Astrocyte of the spinal cord (primary cell): ENCODE results near the gene ZNF438.

Experiments
- DNase-seq: peaks from one replicate; pipeline ENCODE4 v3.0.0; 2011; ENCODE audit warnings: low read depth, low spot score
- H3K4me3 ChIP-seq: 2 replicates; pipeline ENCODE4 v1.5.1; 2011; ENCODE audit warnings: low read depth, mild to moderate bottlenecking, low read length, moderate library complexity
- in situ Hi-C: cut with HindIII; loops from 2 replicates; pipeline ENCODE4 v1.10.0; 2017; ENCODE audit warnings: low sequenced_read_pairs
- TF ChIP-seq, protein P1 (sequence below): IDR thresholded peaks from 2 replicates; pipeline ENCODE4 v1.5.1; 2012; ENCODE audit warnings: low read depth, mild to moderate bottlenecking, low read length, inconsistent platforms

ZNF438 gene, protein sequence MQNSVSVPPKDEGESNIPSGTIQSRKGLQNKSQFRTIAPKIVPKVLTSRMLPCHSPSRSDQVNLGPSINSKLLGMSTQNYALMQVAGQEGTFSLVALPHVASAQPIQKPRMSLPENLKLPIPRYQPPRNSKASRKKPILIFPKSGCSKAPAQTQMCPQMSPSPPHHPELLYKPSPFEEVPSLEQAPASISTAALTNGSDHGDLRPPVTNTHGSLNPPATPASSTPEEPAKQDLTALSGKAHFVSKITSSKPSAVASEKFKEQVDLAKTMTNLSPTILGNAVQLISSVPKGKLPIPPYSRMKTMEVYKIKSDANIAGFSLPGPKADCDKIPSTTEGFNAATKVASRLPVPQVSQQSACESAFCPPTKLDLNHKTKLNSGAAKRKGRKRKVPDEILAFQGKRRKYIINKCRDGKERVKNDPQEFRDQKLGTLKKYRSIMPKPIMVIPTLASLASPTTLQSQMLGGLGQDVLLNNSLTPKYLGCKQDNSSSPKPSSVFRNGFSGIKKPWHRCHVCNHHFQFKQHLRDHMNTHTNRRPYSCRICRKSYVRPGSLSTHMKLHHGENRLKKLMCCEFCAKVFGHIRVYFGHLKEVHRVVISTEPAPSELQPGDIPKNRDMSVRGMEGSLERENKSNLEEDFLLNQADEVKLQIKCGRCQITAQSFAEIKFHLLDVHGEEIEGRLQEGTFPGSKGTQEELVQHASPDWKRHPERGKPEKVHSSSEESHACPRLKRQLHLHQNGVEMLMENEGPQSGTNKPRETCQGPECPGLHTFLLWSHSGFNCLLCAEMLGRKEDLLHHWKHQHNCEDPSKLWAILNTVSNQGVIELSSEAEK

DNA sequence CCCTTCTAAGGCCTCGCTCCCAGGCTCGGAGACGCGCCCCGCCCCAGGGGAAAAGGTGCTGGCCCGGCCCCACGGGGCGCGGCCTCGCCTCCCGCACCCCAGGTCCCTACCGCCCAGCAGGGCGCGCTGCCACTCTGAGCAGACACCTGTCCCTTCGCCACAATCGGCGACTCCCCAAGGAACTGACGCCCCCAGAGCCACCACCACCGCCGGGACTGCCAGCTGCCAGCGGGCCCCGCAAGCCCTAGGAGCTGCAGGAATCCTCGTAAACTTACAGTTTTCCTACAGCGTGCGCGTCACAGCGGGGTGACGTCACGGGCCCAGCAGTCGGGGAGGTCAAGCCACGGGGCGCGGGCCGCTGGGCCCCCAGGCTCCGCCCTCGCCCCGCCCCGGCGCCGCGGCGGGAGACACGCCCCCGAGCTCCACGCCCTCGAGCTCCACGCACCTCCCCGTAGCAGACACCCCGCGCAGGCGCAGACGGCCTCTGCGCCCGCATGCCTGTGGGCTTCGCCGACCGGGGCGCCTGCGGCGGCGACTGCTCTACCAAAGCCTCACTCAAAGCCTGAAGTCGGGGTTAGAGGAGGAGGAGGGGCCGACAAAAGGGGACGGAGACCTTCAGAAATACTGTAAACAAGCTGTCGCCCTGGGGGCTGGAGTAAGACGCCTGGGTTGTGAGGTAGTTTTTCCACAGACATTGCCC lies at the start of gene ZNF438:
ZNF438 (minus strand) TSS at position 308 of the 700 bp plus-strand sequence. CDS start 154,831 bp downstream, outside the sequence.
- in situ Hi-C loops: no loop called here
- TF ChIP-seq, protein P1, sequence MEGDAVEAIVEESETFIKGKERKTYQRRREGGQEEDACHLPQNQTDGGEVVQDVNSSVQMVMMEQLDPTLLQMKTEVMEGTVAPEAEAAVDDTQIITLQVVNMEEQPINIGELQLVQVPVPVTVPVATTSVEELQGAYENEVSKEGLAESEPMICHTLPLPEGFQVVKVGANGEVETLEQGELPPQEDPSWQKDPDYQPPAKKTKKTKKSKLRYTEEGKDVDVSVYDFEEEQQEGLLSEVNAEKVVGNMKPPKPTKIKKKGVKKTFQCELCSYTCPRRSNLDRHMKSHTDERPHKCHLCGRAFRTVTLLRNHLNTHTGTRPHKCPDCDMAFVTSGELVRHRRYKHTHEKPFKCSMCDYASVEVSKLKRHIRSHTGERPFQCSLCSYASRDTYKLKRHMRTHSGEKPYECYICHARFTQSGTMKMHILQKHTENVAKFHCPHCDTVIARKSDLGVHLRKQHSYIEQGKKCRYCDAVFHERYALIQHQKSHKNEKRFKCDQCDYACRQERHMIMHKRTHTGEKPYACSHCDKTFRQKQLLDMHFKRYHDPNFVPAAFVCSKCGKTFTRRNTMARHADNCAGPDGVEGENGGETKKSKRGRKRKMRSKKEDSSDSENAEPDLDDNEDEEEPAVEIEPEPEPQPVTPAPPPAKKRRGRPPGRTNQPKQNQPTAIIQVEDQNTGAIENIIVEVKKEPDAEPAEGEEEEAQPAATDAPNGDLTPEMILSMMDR: peak; percentile 29
- H3K4me3 ChIP-seq: peak within 1 kb of the TSS; percentile 52
- peak; percentile 96 for DNase-seq

GRCh38 chr10:31076610-31076988 lies 44.9 kb upstream of the ZNF438 start:
- TF ChIP-seq, protein P1: no peak
- no peak overlapping the region for H3K4me3 ChIP-seq
- DNase-seq: no peak
- in situ Hi-C loops: no loop called here

DNA sequence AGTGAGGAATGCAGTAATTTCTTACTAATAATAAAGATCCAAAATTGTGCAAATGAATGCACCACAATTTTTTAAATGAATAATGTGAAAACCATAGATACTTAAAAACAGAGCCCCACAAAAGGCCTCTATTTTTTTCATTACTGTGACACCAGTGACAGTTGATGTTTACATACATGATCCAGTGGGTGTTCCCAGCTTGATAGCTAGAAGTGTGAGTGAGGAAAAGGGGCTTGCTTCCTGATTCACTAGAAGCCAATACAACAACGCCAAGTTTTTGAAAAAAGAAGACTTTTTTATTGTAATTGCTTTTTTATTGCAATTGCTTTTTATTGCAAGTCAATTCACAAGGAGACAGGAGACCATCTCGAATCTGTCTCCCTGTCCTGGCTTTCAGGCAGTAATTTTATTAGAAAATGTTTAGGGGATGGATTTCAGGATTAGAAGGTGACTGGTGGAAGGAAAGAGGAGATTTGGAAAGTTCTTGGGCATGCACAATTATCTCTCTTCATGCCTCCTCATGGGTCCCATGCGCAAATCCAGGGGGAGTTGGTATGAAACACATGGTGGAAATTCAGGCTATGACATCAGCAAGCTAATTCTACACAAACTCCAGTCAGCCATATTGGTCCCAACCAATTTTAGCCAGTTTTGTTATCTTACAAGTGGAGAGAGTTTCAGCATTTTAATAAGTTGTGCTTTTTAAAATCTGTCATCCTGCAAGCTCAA lies 44.4 kb upstream of the ZNF438 start:
- no peak for DNase-seq
- H3K4me3 ChIP-seq: no peak overlapping the region
- TF ChIP-seq, protein P1: no peak
- in situ Hi-C loops: no loop called here

DNA sequence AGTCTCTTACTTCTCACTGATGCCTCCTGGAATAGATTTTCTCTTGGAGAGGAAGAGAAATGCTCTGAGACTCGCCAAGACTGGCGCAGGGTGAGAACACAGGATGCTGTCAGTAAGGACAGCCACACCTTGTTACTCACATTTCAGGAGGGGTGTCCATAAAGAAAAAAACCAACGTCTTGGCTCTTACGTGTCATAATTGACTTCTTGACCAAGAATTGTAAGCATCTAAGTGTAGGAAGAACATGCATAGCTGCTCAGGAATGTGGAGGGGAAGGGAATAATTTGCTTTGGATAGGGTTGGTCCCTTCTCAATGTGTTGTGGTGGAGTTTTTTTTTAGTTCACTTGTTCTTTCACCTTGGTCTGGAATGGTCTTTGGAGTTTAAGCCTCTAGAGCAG lies 43.8 kb upstream of the ZNF438 start:
- in situ Hi-C loops: no loop called here
- H3K4me3 ChIP-seq: no peak overlapping the region
- TF ChIP-seq, protein P1: no peak
- peak; percentile 94 for DNase-seq

DNA sequence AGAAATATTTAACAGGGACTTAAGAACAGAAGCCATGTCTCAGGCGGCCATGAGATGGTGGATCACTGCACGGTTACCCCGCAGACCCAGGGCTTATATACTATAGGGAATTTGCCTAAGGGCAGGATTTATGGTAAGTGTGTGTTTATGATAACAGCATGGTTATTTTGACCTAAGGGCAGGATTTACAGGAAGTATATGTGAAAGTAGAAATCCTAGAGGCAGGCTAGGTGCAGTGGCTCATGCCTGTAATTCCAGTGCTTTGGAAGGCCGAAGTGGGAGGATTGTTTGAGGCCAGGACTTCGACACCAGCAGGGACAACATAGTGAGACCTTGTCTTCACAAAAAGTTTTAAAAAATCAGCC lies 43.0 kb upstream of the ZNF438 start:
- in situ Hi-C loops: no loop called here
- no peak overlapping the region for H3K4me3 ChIP-seq
- no peak for DNase-seq
- TF ChIP-seq, protein P1: no peak
